IMR-90 (cell line): ENCODE results near the gene RAB34. TPM values are rescaled to one million over a fixed set of nuclear protein-coding genes. Genes with fewer than 3 reads are reported as not detected.

Experiments used
- BHLHE40 ChIP-seq: fragments of 150-350 bp; IDR thresholded peaks from 2 replicates; pipeline ENCODE4 v1.6.1; 2016; ENCODE audit warnings: mild to moderate bottlenecking, low read depth, low read length
- CEBPB ChIP-seq: IDR thresholded peaks from 2 replicates; pipeline ENCODE4 v1.6.1; 2012; ENCODE audit warnings: low read depth, low read length, improper control_type of control experiment
- RAD21 ChIP-seq: IDR thresholded peaks from 2 replicates; pipeline ENCODE4 v1.6.1; 2012; ENCODE audit warnings: low read length, improper control_type of control experiment
- SMC3 ChIP-seq: fragments of 150-350 bp; IDR thresholded peaks from 2 replicates; pipeline ENCODE4 v1.6.1; 2016; ENCODE audit warnings: low read depth, mild to moderate bottlenecking, antibody characterized with exemption, low read length, moderate library complexity
- polyA plus RNA-seq, 3 experiments: library from polyadenylated mRNA; depleted of rRNA; stranded (reverse); fragments of >200 nt; gene quantifications; 2 replicates each; pipeline ENCODE4 v1.2.3, GENCODE V29; 2012; ENCODE audit warnings: low replicate concordance in 1 of 3
- total RNA-seq: library from RNA; depleted of rRNA; stranded (reverse); fragments of >200 nt; gene quantifications from 2 replicates; pipeline ENCODE4 v1.2.3, GENCODE V29; 2012
- TF ChIP-seq, protein P1 (sequence below): conservative IDR thresholded peaks from 2 replicates; pipeline ENCODE4 v1.5.1; 2012; ENCODE audit warnings: mild to moderate bottlenecking, low read depth, low read length, improper control_type of control experiment

Gene RAB34
- total and polyA plus RNA-seq, 2 of the 4 experiments (the other 2 are of a cell fraction) = 351 to 387 TPM

- TF ChIP-seq, protein P1, sequence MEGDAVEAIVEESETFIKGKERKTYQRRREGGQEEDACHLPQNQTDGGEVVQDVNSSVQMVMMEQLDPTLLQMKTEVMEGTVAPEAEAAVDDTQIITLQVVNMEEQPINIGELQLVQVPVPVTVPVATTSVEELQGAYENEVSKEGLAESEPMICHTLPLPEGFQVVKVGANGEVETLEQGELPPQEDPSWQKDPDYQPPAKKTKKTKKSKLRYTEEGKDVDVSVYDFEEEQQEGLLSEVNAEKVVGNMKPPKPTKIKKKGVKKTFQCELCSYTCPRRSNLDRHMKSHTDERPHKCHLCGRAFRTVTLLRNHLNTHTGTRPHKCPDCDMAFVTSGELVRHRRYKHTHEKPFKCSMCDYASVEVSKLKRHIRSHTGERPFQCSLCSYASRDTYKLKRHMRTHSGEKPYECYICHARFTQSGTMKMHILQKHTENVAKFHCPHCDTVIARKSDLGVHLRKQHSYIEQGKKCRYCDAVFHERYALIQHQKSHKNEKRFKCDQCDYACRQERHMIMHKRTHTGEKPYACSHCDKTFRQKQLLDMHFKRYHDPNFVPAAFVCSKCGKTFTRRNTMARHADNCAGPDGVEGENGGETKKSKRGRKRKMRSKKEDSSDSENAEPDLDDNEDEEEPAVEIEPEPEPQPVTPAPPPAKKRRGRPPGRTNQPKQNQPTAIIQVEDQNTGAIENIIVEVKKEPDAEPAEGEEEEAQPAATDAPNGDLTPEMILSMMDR = no peak
- TF ChIP-seq BHLHE40 (no peak), RAD21 (no peak), CEBPB (no peak), SMC3 (no peak)
Measured at GRCh38 chr17:28755486-28755885, 37.8 kb upstream of the RAB34 start (continued).
